ENCODE measurements around the gene GDA. TPM values are rescaled to one million over a fixed set of nuclear protein-coding genes. Genes with fewer than 3 reads are reported as not detected.
A peak's percentile ranks its signal among the peaks of the same experiment; 100 is the strongest.
"Not testable (repeated sequence)": the region's sequence is repeated elsewhere in the genome, so short reads cannot be mapped to it uniquely, and the experiment has no call there.

The GDA gene
- total RNA-seq, 1 donor from 2014 or later, result 0.30 TPM

DNA sequence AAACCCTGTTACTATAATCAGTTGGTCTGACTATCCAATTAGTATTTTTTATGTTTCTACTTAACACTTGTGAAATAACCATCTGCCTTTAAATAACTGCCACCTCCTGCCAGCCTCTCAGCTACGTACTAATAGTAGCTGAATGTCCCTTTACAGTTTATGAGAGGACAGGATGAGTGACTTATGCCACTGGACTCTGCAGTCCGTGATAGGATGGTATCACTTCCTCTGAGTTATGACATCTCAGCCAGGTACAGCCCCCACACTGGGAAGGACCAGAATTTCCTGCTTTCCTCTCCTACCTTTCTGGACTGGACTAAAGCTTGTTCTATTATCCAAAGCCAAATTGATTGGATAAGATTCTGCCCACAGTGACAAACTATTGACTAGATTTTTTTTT is 112.8 kb downstream of the GDA start:
- no peak overlapping the region for H3K27ac ChIP-seq
- H3K36me3 ChIP-seq, result no peaks in the 10 kb centered on the region
- no peaks in the 10 kb centered on the region for H3K27me3 ChIP-seq (ENCODE audit: low read depth)
- no peaks in the 10 kb centered on the region for H3K4me1 ChIP-seq
- no peak for ATAC-seq
- no peaks in the 10 kb centered on the region for H3K9me3 ChIP-seq
- DNase-seq, result no peak
- TF ChIP-seq, protein P1, sequence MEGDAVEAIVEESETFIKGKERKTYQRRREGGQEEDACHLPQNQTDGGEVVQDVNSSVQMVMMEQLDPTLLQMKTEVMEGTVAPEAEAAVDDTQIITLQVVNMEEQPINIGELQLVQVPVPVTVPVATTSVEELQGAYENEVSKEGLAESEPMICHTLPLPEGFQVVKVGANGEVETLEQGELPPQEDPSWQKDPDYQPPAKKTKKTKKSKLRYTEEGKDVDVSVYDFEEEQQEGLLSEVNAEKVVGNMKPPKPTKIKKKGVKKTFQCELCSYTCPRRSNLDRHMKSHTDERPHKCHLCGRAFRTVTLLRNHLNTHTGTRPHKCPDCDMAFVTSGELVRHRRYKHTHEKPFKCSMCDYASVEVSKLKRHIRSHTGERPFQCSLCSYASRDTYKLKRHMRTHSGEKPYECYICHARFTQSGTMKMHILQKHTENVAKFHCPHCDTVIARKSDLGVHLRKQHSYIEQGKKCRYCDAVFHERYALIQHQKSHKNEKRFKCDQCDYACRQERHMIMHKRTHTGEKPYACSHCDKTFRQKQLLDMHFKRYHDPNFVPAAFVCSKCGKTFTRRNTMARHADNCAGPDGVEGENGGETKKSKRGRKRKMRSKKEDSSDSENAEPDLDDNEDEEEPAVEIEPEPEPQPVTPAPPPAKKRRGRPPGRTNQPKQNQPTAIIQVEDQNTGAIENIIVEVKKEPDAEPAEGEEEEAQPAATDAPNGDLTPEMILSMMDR (IDR thresholded peaks at IDR 0.05), result no peak
- no peak overlapping the region for H3K4me3 ChIP-seq
- intact Hi-C loops (cut with DNase I), result no loop called here

DNA sequence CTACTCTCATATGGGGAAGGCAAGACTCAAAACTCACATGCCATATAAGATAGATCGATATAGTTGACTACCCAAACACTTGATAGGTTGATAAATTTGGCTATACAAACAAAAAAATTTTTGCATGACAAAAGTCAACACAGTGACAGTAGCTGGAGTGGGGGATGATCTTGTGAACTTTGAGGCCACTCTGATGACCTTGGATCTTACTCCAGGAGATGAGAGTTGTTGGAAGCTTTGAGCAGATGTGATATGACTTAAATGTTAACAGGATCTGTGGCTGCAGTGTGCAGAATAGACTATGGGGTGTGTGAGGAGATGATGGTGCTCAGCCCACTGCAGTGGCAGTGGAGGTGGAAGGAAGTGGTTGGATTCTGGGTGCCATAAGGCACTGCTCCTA is 114.3 kb downstream of the GDA start:
- Histone ChIP-seq H3K27me3 (ENCODE audit: low read depth) (no peaks in the 10 kb centered on the region), H3K27ac (no peak overlapping the region), H3K4me3 (no peak overlapping the region), H3K36me3 (no peaks in the 10 kb centered on the region), H3K4me1 (no peaks in the 10 kb centered on the region), H3K9me3 (no peaks in the 10 kb centered on the region)
- intact Hi-C loops (cut with DNase I), result no loop called here
- TF ChIP-seq, protein P1 (IDR thresholded peaks at IDR 0.05), result no peak
- DNase-seq (no peak), ATAC-seq (no peak)

DNA sequence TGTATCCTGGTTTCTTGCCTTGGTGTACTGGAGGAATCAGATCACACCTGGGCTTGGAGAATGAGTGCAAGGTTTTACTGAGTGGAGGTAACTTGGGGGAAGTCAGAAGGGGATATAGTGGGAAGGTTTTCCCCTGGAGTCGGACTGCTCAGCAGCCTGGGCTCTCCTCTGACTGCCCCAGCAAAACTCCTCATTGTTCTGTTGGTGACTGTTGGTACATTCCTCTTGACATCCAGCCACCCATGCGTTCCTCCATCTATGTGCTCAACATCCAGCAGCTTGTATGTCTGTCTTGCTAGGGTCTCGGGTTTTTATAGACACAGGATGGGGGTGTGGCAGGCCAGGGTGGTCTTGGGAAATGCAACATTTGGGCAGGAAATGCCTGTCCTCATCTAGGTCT is 119.7 kb downstream of the GDA start:
- no peak overlapping the region for H3K4me3 ChIP-seq
- DNase-seq (no peak), ATAC-seq (no peak)
- H3K4me1 ChIP-seq, result no peaks in the 10 kb centered on the region
- no peaks in the 10 kb centered on the region for H3K27me3 ChIP-seq (ENCODE audit: low read depth)
- H3K9me3 ChIP-seq, result no peaks in the 10 kb centered on the region
- intact Hi-C loops (cut with DNase I), result loop anchor here (5.0 kb wide), 1 partner anchor 232 kb away; no protein-coding TSS in a partner anchor
- TF ChIP-seq, protein P1 (IDR thresholded peaks at IDR 0.05), result no peak
- no peaks in the 10 kb centered on the region for H3K36me3 ChIP-seq
- no peak overlapping the region for H3K27ac ChIP-seq

DNA sequence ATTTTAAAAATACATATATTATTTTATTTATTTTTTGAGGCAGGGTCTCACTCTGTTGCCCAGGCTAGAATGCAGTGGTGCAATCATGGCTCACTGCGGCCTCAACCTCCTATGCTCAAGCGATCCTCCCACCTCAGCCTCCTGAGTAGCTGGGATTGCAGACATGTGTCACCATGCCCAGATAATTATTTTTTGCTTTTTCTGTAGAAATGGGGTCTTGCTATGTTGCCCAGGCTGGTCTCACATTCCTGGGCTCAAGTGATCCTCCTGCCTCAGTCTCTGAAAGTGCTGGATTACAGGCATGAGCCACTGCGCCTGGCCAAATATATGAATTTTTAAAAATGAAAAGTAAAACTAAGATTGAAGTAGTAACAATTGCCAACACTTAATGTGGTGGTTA is 121.1 kb downstream of the GDA start:
- H3K4me3 ChIP-seq; ATAC-seq; DNase-seq; H3K27ac ChIP-seq; H3K4me1 ChIP-seq; H3K9me3 ChIP-seq; H3K36me3 ChIP-seq; intact Hi-C loops (cut with DNase I); H3K27me3 ChIP-seq (ENCODE audit: low read depth): not testable (repeated sequence)

DNA sequence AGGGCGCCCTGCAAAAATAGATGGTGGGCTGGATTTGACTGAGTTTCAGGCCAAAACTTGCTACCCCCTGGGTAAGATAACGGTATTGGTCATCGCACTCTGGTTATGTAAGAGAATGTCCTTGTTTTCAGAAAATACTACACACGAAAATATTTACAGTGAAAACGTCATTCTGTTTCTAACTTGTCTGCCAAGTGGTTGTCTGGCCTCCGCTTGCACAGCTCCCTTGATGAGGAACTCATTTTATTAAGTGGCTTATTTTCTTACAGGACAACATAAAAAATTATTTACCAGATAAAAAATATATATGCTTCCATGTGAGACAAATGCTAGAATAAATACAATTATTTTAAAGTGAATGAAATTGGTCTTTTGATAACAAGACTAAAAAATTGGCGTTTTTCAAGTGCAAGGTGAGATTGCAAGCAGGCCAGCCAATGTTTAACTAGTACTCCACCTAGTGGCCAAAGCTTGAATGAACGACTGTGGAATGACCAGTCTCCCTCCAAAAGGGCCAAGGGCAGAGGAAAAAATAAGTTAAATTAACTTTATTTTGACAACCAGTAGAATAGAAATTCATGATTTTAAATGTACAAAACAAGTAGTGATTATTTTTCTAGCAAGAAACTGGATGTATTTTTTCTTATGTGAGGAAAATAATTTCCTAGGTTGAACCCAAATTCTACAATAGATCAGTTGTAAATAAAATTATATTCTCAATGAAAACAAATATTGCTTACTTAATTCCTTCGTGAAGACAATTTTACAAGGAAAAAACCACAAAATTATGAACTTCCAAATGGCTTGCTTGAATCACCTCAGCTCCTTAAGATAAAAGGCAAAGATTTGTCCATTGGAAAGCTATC is 122.6 kb downstream of the GDA start:
- H3K36me3 ChIP-seq, result no peaks in the 10 kb centered on the region
- ATAC-seq (peak; percentile 53 to 77), DNase-seq (no peak)
- H3K27ac ChIP-seq, result no peak overlapping the region
- TF ChIP-seq, protein P1 (IDR thresholded peaks at IDR 0.05), result peak; percentile 85
- H3K27me3 ChIP-seq (ENCODE audit: low read depth), result no peaks in the 10 kb centered on the region
- H3K9me3 ChIP-seq, result no peaks in the 10 kb centered on the region
- intact Hi-C loops (cut with DNase I), result no loop called here
- H3K4me1 ChIP-seq, result no peaks in the 10 kb centered on the region
- H3K4me3 ChIP-seq, result no peak overlapping the region

DNA sequence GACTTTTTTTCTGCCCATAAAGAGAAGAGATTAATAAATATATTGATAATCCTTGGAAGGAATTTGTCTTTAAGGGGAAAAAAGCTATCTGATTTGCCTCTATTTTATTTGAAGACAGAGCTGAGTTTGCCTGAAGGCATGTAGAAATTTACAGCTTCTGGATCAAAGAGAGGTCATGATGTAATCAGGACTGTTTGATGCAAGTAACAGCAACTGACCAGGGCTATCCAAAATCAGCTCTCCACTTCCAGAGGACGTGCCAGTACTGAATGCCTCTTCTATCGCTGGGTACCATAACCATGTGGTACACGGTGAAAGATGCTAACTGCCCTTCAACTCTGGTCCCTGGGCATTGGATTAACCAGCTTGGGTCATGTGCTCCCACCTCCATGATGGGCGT is 125.2 kb downstream of the GDA start:
- Histone ChIP-seq H3K27ac (no peak overlapping the region), H3K9me3 (no peaks in the 10 kb centered on the region), H3K36me3 (no peaks in the 10 kb centered on the region), H3K4me3 (no peak overlapping the region), H3K27me3 (ENCODE audit: low read depth) (no peaks in the 10 kb centered on the region), H3K4me1 (no peaks in the 10 kb centered on the region)
- ATAC-seq (no peak), DNase-seq (no peak)
- intact Hi-C loops (cut with DNase I), result no loop called here
- TF ChIP-seq, protein P1 (IDR thresholded peaks at IDR 0.05), result no peak

All from lower lobe of right lung (tissue), 2 donors.